GM12872 (cell line): ENCODE measurements around the gene NGEF.

ENCODE experiments used
- CTCF ChIP-seq: IDR thresholded peaks from 3 replicates; pipeline ENCODE4 v1.5.1; 2011; ENCODE audit warnings: low read depth, mild to moderate bottlenecking, low read length, moderate library complexity; ENCODE audit not compliant: insufficient read depth

The NGEF gene

GRCh38 chr2:232967474-232967873, 45.6 kb downstream of the NGEF start:
- no peak for TF ChIP-seq CTCF

- TF ChIP-seq CTCF = no peak
Measured at GRCh38 chr2:232966122-232966521, 46.9 kb downstream of the NGEF start.

- no peak for TF ChIP-seq CTCF
Measured at GRCh38 chr2:232963913-232964312, 49.1 kb downstream of the NGEF start.

- TF ChIP-seq CTCF = no peak
Measured at GRCh38 chr2:232960862-232961261, 52.2 kb downstream of the NGEF start.

- no peak for TF ChIP-seq CTCF
Measured at GRCh38 chr2:232959139-232959538, 53.9 kb downstream of the NGEF start.

GRCh38 chr2:232957657-232958090, 55.4 kb downstream of the NGEF start:
- no peak for TF ChIP-seq CTCF

- TF ChIP-seq CTCF = no peak
Measured at GRCh38 chr2:232955856-232956255, 57.2 kb downstream of the NGEF start.

- no peak for TF ChIP-seq CTCF
Measured at GRCh38 chr2:232954691-232955090, 58.4 kb downstream of the NGEF start.
